HFFc6 (cell line): ENCODE results near the gene UQCRHL. TPM values are rescaled to one million over a fixed set of nuclear protein-coding genes. Genes with fewer than 3 reads are reported as not detected.
"Not testable (repeated sequence)": the region's sequence is repeated elsewhere in the genome, so short reads cannot be mapped to it uniquely, and the experiment has no call there.

Experiments used
- DNase-seq: peaks from one replicate; pipeline ENCODE4 v3.0.0-alpha.2; 2018
- H3K27ac Mint-ChIP-seq: 2 replicates; pipeline ENCODE4 v1.8.0; 2020; ENCODE audit warnings: mild to moderate bottlenecking, mixed read lengths
- H3K27me3 Mint-ChIP-seq: 2 replicates; pipeline ENCODE4 v1.8.0; 2021; ENCODE audit warnings: mild to moderate bottlenecking, moderate library complexity, mixed read lengths; ENCODE audit not compliant: insufficient read depth
- H3K36me3 Mint-ChIP-seq: 2 replicates; pipeline ENCODE4 v1.8.0; 2021; ENCODE audit warnings: low read depth, mixed read lengths
- H3K4me1 Mint-ChIP-seq: 2 replicates; pipeline ENCODE4 v1.8.0; 2020; ENCODE audit warnings: low read depth, mixed read lengths
- H3K4me3 Mint-ChIP-seq: 2 replicates; pipeline ENCODE4 v1.8.0; 2020; ENCODE audit warnings: mild to moderate bottlenecking, moderate library complexity, mixed read lengths
- H3K9me3 Mint-ChIP-seq: 2 replicates; pipeline ENCODE4 v1.8.0; 2020; ENCODE audit warnings: mild to moderate bottlenecking, mixed read lengths
- total RNA-seq, 6 experiments: library from RNA; stranded (reverse); fragmentation: NEBNext Ultra II Directional; extraction: Animal tissue kit (Norgen Biotek cat#: 25700); gene quantifications; 2 replicates in 1 of 6; 3 replicates in 5 of 6; pipeline ENCODE4 v1.2.3, GENCODE V29; 2021
- TF ChIP-seq, protein P1 (sequence below): fragments of 200-600 bp; sonication (generic); IDR thresholded peaks from 2 replicates; pipeline ENCODE4 v1.5.0; 2021; ENCODE audit warnings: antibody characterized with exemption, mild to moderate bottlenecking

The UQCRHL gene
- total RNA-seq, 6 experiments from 2014 or later = 0.75 to 1.8 (median 1.5) TPM

GRCh38 chr1:15847100-15847892, 39.8 kb upstream of the UQCRHL start, which contains the start of gene SPEN:
Gene SPEN, plus strand, starts transcription at chr1:15847707. Its CDS starts 361 bp downstream, at chr1:15848068.
- H3K27me3 Mint-ChIP-seq = peaks cover 3% of the 10 kb centered on the region
- TF ChIP-seq, protein P1, sequence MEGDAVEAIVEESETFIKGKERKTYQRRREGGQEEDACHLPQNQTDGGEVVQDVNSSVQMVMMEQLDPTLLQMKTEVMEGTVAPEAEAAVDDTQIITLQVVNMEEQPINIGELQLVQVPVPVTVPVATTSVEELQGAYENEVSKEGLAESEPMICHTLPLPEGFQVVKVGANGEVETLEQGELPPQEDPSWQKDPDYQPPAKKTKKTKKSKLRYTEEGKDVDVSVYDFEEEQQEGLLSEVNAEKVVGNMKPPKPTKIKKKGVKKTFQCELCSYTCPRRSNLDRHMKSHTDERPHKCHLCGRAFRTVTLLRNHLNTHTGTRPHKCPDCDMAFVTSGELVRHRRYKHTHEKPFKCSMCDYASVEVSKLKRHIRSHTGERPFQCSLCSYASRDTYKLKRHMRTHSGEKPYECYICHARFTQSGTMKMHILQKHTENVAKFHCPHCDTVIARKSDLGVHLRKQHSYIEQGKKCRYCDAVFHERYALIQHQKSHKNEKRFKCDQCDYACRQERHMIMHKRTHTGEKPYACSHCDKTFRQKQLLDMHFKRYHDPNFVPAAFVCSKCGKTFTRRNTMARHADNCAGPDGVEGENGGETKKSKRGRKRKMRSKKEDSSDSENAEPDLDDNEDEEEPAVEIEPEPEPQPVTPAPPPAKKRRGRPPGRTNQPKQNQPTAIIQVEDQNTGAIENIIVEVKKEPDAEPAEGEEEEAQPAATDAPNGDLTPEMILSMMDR = no peak; the same call in 1 of the 2 replicates
- H3K9me3 Mint-ChIP-seq = no peaks in the 10 kb centered on the region
- peaks cover 39% of the 10 kb centered on the region for H3K4me1 Mint-ChIP-seq
- H3K36me3 Mint-ChIP-seq = peaks cover 7% of the 10 kb centered on the region; the same call in 1 of the 2 replicates
- H3K4me3 Mint-ChIP-seq = peak within 1 kb of the TSS; percentile 94
- peak within 1 kb of the TSS; percentile 97 for H3K27ac Mint-ChIP-seq
- DNase-seq = peak; percentile 95

GRCh38 chr1:15846056-15846455, 38.6 kb upstream of the UQCRHL start:
- not testable (repeated sequence) for DNase-seq, H3K36me3 Mint-ChIP-seq, H3K4me3 Mint-ChIP-seq, H3K9me3 Mint-ChIP-seq, H3K27me3 Mint-ChIP-seq, H3K27ac Mint-ChIP-seq
- peaks cover 26% of the 10 kb centered on the region for H3K4me1 Mint-ChIP-seq

DNA sequence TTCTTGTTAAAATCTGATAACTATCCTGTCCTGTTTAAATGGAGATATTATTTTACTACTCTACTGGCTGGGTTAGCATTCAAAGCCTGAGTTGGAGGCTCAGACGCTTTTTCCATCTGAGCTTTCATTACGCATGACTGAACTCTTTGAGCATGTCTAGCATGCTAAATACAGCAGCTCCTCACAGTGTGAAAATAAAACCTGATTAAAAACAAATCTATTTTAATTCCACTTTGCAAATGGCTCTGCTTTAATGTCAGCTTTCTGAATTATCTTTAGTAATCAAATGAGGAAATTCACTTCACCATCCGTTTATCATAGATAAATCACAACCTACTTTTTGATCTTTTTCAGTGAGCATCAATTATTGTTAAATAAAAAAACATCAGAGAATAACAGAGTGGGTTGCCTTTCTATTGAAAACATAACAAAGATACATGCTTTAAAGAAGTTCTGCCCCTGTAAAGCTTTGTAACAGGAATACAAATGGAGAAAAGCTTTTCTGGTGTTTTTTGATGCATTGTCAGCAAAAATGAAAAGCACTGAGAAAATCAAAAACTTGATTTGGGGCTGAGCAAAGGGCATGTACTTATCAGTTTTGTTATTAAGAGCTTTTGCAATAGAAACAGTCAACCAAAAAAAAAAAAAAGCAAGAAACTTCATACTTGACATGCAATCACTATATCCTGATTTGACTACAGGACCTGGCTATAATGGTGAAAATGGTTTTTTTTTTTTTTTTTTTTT, 36.5 kb upstream of the UQCRHL start:
- no peak overlapping the region for H3K4me3 Mint-ChIP-seq

DNA sequence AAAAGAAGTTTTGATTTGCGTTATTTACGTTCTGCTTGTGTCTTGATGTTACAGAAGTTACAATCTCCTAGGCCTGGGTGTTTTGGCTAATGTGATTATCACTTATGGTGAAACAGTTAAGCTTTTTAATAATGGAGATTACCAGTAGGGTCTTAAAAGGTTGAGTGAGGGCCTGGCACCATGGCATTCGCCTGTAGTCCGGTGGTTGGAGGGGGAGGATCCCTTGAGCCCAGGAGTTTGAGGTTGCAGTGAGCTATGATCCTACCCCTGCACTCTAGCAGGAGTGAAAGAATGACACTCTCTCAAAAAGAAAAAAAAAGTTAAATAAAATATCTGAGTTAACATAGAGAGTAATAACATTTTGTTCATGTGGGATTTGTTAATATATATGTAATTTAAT, 31.3 kb upstream of the UQCRHL start:
- Mint-ChIP-seq H3K9me3 (no peaks in the 10 kb centered on the region), H3K27ac (no peak overlapping the region), H3K27me3 (peaks cover 1% of the 10 kb centered on the region; the same call in 1 of the 2 replicates), H3K4me1 (peaks cover 10% of the 10 kb centered on the region), H3K4me3 (no peak overlapping the region), H3K36me3 (no peaks in the 10 kb centered on the region)
- TF ChIP-seq, protein P1 = no peak
- DNase-seq = no peak

More for the DNA sequence above, 36.5 kb upstream of the UQCRHL start:
- H3K4me1 Mint-ChIP-seq = peaks cover 12% of the 10 kb centered on the region
- H3K9me3 Mint-ChIP-seq = no peaks in the 10 kb centered on the region
- DNase-seq = no peak
- peaks cover 6% of the 10 kb centered on the region; the same call in 1 of the 2 replicates for H3K36me3 Mint-ChIP-seq
- TF ChIP-seq, protein P1 = no peak
- H3K27me3 Mint-ChIP-seq = no peaks in the 10 kb centered on the region; the same call in 1 of the 2 replicates
- no peak overlapping the region for H3K27ac Mint-ChIP-seq

DNA sequence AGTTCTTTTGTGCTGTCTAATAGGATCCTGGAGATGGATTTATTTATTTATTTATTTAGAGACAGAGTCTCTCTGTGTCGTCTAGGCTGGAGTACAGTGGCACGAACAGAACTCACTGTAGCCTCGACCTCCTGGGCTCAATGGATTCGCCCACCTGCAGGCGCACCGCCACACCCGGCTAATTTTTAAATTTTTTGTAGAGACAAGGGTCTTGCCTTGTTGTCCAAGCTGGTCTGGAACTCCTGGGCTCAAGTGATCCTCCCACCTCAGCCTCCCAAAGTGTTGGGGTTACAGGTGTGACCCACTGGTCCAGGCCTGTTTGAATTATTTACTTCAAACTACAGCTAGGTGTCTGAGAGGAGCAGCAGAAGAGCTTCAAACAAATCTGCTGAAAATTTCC, 30.5 kb upstream of the UQCRHL start:
- Mint-ChIP-seq H3K4me1 (peaks cover 15% of the 10 kb centered on the region), H3K27ac (no peak overlapping the region), H3K9me3 (no peaks in the 10 kb centered on the region), H3K27me3 (peaks cover 1% of the 10 kb centered on the region; the same call in 1 of the 2 replicates), H3K36me3 (no peaks in the 10 kb centered on the region), H3K4me3 (no peak overlapping the region)
- no peak for DNase-seq
- TF ChIP-seq, protein P1 = no peak
